Measurements from ENCODE around the gene TIMP4.

DNA sequence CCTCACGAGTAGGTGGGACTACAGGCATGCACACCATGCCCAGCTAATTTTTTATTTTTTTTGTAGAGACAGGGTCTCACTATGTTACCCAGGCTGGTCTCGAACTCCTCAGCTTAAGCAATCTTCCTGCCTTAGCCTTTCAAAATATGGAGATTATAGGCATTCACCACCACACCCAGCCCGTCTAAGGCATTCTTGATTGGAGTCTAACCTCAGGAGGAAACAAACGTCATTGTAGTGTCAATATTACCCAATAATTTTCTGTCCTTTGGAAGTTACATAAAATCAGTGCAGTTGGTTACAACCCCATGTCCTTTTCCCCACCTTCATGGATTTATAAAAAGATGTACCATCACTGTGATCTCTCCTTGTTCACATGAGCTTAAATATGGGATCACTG is 41.8 kb downstream of the TIMP4 start:
- TF ChIP-seq EZH2 (IDR thresholded peaks at IDR 0.05; ENCODE audit: low read depth), result no peak
- TF ChIP-seq, protein P1, sequence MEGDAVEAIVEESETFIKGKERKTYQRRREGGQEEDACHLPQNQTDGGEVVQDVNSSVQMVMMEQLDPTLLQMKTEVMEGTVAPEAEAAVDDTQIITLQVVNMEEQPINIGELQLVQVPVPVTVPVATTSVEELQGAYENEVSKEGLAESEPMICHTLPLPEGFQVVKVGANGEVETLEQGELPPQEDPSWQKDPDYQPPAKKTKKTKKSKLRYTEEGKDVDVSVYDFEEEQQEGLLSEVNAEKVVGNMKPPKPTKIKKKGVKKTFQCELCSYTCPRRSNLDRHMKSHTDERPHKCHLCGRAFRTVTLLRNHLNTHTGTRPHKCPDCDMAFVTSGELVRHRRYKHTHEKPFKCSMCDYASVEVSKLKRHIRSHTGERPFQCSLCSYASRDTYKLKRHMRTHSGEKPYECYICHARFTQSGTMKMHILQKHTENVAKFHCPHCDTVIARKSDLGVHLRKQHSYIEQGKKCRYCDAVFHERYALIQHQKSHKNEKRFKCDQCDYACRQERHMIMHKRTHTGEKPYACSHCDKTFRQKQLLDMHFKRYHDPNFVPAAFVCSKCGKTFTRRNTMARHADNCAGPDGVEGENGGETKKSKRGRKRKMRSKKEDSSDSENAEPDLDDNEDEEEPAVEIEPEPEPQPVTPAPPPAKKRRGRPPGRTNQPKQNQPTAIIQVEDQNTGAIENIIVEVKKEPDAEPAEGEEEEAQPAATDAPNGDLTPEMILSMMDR (conservative IDR thresholded peaks at IDR 0.05), result no peak
